ENCODE measurements around the gene SMG1. TPM values are rescaled to one million over a fixed set of nuclear protein-coding genes. Genes with fewer than 3 reads are reported as not detected.
"Not testable (repeated sequence)": the region's sequence is repeated elsewhere in the genome, so short reads cannot be mapped to it uniquely, and the experiment has no call there.

Gene SMG1
- total RNA-seq, 2 experiments from 2014 or later = 111 to 147 TPM

DNA sequence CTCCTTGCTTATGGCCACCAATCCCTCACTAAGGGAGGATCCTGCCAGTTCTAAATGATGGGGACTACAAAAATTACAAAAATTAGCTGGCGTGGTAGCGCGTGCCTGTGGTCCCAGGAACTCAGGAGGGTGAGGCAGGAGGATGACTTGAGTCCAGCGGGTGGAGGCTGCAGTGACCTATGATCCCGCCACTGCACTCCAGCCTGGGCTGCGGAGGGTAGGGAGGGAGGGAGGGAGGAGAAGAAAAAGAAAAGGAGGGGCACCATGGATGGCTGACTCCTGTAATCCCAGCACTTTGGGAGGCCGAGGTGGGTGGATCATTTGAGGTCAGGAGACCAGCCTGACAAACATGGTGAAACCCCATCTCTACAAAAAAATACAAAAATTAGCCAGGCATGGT is 1.9 kb upstream of the SMG1 start:
- H3K9me3 Mint-ChIP-seq (ENCODE audit: low read depth); ATAC-seq; H3K4me3 Mint-ChIP-seq; H3K27me3 Mint-ChIP-seq; CTCF ChIA-PET; H3K27ac Mint-ChIP-seq; H3K36me3 Mint-ChIP-seq; DNase-seq: not testable (repeated sequence)
- H3K4me1 Mint-ChIP-seq = peaks cover 19% of the 10 kb centered on the region

DNA sequence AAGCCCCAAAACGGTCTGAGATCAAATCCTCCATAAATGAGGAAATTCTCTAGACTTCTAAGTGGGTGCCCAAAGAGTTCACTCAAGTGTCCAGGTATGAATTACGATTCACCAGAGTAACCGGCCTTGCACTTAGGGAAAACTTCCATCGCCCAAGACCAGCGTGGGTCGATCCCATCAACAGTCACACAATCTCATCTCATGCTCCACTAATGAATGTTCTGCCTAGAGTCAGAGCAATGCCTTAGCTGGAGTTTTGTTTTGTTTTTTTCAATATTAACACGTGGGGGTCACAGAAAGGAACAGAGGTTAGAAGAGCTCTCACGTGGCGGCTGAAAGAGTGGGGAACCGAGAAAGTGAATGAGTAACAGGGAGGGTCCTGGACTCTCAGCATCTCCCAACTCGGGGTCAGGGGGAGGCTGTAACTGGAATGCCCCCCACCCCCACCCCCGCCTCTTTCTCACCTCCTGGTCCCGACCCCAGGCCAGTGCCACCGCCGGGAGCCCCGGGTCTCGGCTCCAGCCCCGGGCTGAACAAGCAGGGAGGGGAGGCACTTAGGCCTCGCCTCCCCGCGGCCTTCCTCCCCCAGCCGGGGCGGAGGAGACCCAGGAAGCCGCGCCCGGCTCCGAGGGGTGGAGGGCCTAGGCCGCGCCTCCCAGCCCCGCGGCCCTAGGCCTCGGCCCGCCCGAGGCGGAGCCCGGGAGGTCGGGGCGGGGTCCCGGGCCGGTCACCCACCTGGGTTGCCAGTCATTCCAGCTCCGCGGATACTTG is 808 bp downstream of the SMG1 start:
- ATAC-seq (peak; percentile 80), DNase-seq (peak; percentile 82)
- H3K27me3 Mint-ChIP-seq; H3K36me3 Mint-ChIP-seq; H3K9me3 Mint-ChIP-seq (ENCODE audit: low read depth): not testable (repeated sequence)
- peaks cover 25% of the 10 kb centered on the region for H3K4me1 Mint-ChIP-seq
- CTCF ChIA-PET = interaction anchor here (1.0 kb wide), 1 partner anchor 124 kb away, joined by 5 read pairs; the partner anchor contains the start of gene ARL6IP1
- peak overlapping the region; percentile 96 for H3K27ac Mint-ChIP-seq
- peak overlapping the region; percentile 96 for H3K4me3 Mint-ChIP-seq

DNA sequence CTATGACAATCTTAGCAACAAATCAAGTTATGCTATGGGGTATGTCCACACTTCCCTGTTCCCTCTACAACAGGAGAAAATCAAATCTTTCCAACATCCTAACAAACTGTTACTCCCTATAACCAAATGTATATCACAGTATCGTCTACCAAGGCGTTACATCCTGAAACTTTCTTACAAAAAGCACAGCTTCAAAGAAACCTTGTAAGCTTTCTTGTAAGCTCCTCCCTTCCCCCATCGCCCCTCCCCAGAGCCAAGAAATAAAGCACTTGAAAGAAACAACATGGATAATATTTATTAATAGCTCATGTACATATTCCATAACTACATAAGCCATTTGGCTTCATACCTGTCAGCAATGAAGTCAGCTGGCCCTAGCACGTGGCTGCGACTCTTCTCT is 2.3 kb downstream of the SMG1 start:
- peaks cover 25% of the 10 kb centered on the region for H3K4me1 Mint-ChIP-seq

DNA sequence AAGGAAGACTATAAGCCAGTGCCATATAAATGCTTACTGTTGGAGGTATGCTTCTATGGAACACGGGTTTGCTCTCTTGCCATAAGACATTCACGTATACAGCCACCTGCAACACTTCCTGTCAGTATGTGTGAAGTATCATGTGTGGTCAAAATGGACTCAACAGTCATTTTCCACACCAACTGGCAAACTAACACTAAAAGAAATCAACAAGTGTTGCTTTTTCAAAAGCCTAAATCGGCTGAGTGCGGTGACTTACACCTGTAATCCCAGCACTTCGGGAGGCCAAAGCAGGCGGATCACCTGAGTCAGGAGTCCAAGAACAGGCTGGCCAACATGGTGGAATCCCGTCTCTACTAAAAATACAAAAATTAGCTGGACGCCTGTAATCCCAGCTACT is 3.1 kb downstream of the SMG1 start:
- not testable (repeated sequence) for ATAC-seq; H3K27me3 Mint-ChIP-seq; H3K9me3 Mint-ChIP-seq (ENCODE audit: low read depth)
- Mint-ChIP-seq H3K27ac (peak overlapping the region; percentile 88), H3K36me3 (peaks cover 15% of the 10 kb centered on the region), H3K4me1 (peaks cover 29% of the 10 kb centered on the region), H3K4me3 (peak overlapping the region; percentile 96)
- CTCF ChIA-PET = interaction anchor here (1.2 kb wide), 1 partner anchor 121 kb away, joined by 5 read pairs; no protein-coding TSS in a partner anchor
- DNase-seq = peak; percentile 61

More for the DNA sequence above, 2.3 kb downstream of the SMG1 start:
- not testable (repeated sequence) for DNase-seq; ATAC-seq; H3K9me3 Mint-ChIP-seq (ENCODE audit: low read depth); H3K27me3 Mint-ChIP-seq
- Mint-ChIP-seq H3K36me3 (peaks cover 11% of the 10 kb centered on the region), H3K4me3 (peak overlapping the region; percentile 96), H3K27ac (peak overlapping the region; percentile 88)
- CTCF ChIA-PET = interaction anchor here (1.2 kb wide), 1 partner anchor 122 kb away, joined by 5 read pairs; no protein-coding TSS in a partner anchor

DNA sequence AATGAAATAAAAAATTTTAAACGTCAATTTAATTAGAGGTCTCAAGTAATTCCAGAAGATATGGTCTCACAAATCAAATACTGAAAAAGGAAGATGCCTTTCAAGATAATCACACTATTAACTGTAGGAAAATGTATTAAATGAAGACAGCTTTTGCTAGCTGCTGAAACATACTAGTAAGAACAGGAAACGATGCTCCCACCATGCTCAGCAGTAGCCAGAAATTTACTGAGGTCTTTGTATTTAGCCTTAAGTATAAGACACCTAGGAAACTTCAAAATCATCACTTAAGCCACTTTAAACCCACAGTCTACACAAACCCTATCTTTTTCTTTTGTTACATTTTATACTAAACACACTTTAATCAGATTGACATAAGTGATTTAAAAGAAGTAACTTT is 16.6 kb downstream of the SMG1 start:
- H3K9me3 Mint-ChIP-seq (ENCODE audit: low read depth); H3K27ac Mint-ChIP-seq; H3K27me3 Mint-ChIP-seq; H3K4me3 Mint-ChIP-seq; DNase-seq; CTCF ChIA-PET: not testable (repeated sequence)
- ATAC-seq = peak; percentile 42
- peaks cover 30% of the 10 kb centered on the region for H3K4me1 Mint-ChIP-seq
- H3K36me3 Mint-ChIP-seq = peaks cover 18% of the 10 kb centered on the region

DNA sequence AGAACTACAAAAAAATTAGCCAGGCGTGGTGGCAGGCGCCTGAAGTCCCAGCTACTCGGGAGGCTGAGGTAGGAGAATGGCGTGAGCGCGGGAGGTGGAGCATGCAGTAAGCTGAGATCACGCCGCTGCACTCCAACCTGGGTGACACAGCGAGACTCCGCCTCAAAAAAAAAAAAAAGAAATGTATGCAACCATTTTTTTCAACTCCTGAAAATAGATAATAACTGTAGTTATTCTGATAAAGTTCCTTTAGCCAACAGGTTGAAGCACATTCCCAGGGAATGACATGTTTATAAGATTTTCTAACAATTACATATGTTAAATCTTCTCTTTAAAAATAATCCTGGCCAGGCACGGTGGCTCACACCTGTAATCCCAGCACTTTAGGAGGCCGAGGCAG is 17.5 kb downstream of the SMG1 start:
- peaks cover 30% of the 10 kb centered on the region for H3K4me1 Mint-ChIP-seq
- H3K9me3 Mint-ChIP-seq (ENCODE audit: low read depth); H3K4me3 Mint-ChIP-seq; H3K27ac Mint-ChIP-seq; CTCF ChIA-PET; ATAC-seq; H3K27me3 Mint-ChIP-seq; DNase-seq: not testable (repeated sequence)
- H3K36me3 Mint-ChIP-seq = peaks cover 18% of the 10 kb centered on the region

DNA sequence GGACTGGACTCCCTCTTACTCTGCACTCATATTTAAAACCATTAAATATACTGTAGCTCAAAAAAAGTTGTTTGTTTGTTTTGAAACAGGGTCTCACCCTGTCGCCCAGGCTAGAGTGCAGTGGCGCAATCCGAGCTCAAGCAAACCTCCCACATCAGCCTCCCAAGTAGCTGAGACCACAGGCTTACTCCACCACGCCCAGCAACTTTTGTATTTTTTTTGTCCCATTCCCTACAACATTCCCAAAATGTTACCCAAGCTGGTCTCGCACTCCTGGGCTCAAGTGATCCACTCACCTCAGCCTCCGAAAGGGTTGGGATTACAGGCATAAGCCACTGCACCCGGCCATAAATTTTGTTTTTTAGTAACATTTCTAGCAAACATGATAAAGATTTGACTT is 23.4 kb downstream of the SMG1 start:
- H3K4me3 Mint-ChIP-seq, H3K27me3 Mint-ChIP-seq: not testable (repeated sequence)
- H3K27ac Mint-ChIP-seq = peak overlapping the region; percentile 67

DNA sequence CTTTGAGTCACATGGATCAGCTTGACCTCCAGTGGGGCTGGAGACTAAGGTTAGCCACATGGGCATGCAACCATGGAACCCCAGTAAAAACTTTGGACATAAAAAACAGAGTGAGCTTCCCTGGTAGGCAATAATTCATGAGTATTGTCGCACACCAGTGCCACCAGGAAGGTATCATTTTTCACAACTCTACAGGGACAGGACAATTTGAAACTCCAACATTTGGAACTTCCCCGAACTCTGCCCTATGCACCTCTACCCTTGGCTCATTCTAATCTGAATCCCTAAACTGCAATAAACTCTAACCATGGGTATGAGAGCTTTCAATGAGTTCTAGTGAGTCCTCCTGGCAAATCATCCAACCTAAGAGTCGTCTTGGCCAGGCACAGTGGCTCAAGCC is 24.2 kb downstream of the SMG1 start:
- CTCF ChIA-PET; DNase-seq; H3K27ac Mint-ChIP-seq; H3K9me3 Mint-ChIP-seq (ENCODE audit: low read depth); ATAC-seq; H3K27me3 Mint-ChIP-seq; H3K36me3 Mint-ChIP-seq; H3K4me3 Mint-ChIP-seq: not testable (repeated sequence)
- peaks cover 42% of the 10 kb centered on the region for H3K4me1 Mint-ChIP-seq

More for the DNA sequence above, 23.4 kb downstream of the SMG1 start:
- H3K9me3 Mint-ChIP-seq (ENCODE audit: low read depth); CTCF ChIA-PET; DNase-seq; ATAC-seq; H3K36me3 Mint-ChIP-seq: not testable (repeated sequence)
- peaks cover 43% of the 10 kb centered on the region for H3K4me1 Mint-ChIP-seq

DNA sequence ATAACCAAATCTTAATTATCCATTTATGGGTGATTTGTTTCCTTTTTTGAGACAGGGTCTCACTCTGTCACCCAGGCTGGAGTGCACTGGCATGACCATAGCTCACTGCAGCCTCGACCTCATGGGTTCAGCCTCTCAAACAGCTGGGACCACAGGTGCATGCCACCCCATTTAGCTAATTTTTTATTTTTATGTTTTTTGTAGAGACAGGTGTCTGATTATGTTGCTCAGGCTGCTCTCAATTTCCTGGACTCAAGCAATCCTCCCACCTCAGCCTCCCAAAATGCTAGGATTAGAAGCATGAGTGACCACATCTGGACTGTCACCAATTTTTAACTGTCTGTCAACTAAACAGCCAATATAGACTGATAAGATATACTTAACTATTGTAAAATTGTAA is 25.0 kb downstream of the SMG1 start:
- H3K9me3 Mint-ChIP-seq (ENCODE audit: low read depth); H3K27me3 Mint-ChIP-seq; CTCF ChIA-PET; H3K4me3 Mint-ChIP-seq; H3K27ac Mint-ChIP-seq; H3K36me3 Mint-ChIP-seq; DNase-seq; ATAC-seq: not testable (repeated sequence)
- H3K4me1 Mint-ChIP-seq = peaks cover 37% of the 10 kb centered on the region

DNA sequence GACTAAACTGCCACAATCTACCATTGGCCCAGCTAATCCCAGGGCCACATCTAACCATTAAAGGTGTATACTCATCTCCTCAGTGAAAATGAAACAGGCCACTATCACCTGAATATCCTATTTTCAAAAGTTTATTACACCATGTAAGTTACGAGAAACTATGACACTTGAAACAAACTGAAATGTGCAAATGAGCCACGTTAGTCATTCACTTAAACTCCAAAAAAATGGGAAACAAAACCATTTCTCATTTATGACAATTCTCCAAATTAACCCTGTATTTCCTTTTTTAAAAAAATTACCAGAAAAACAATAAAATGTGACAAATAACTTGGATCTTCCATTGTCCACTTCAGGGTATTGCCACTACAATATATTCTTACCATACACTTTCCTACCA is 41.8 kb downstream of the SMG1 start:
- CTCF ChIA-PET, H3K4me3 Mint-ChIP-seq: not testable (repeated sequence)

DNA sequence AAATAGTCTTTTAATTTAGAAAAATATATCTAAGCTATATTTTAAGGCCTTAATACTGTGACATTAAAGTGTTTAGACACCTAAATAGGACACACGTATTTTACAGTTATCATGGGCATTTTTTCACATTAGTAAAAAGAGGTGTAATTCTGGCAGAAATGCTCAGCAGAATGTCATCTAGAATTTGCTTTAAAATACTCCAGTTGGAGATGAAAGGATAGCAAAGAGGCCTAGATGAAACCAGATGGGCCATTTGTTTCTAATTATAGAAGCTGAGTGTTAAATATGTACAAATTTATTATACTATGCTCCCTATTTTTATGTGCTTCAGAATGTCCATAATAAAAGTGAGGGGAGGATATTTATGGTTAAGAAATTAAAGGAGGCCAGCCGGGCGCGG is 48.5 kb downstream of the SMG1 start:
- CTCF ChIA-PET; H3K4me1 Mint-ChIP-seq; H3K4me3 Mint-ChIP-seq; H3K9me3 Mint-ChIP-seq (ENCODE audit: low read depth); ATAC-seq; H3K27me3 Mint-ChIP-seq; DNase-seq; H3K27ac Mint-ChIP-seq: not testable (repeated sequence)
- peaks cover 29% of the 10 kb centered on the region for H3K36me3 Mint-ChIP-seq

More for the DNA sequence above, 41.8 kb downstream of the SMG1 start:
- H3K27ac Mint-ChIP-seq; ATAC-seq; DNase-seq; H3K4me1 Mint-ChIP-seq; H3K9me3 Mint-ChIP-seq (ENCODE audit: low read depth); H3K27me3 Mint-ChIP-seq: not testable (repeated sequence)
- H3K36me3 Mint-ChIP-seq = peaks cover 16% of the 10 kb centered on the region

DNA sequence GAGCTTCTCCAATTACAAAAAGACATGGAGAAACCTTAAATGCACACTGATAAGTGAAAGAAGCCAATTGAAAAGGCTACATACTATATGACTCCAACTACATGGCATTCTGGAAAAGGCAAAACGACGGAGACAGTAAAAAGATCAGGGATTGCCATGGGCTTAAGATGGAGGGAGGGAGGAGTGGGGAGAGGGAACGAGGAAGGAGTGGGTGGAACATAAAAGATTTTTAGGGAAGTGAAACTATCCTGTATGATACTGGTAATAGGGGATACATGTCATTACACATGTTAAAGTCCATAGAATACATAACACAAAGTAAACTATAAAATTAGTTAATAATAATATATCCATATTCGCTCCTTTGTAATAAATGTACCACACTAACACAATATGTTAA is 48.9 kb downstream of the SMG1 start:
- H3K9me3 Mint-ChIP-seq (ENCODE audit: low read depth); H3K4me3 Mint-ChIP-seq; CTCF ChIA-PET; H3K27me3 Mint-ChIP-seq; H3K27ac Mint-ChIP-seq; DNase-seq; H3K4me1 Mint-ChIP-seq; ATAC-seq: not testable (repeated sequence)
- peaks cover 30% of the 10 kb centered on the region for H3K36me3 Mint-ChIP-seq

DNA sequence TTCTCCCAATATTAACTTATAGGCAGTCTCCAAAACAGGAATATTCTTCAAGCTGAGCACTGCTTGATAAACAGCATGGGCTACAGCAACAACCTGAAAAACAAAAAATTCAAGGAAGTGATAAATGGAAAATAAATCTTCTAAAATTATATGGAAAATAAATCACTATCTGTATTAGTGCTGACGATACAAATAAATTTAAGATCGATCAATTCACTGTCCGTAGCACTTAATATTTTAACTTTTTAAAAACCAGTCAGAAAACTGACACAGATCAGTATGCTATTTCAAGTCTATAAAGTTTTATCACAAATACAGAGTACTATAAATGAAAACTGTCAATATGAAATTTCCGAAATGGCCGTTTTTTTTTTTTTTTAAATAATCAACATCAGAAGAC is 49.9 kb downstream of the SMG1 start:
- H3K4me3 Mint-ChIP-seq; H3K9me3 Mint-ChIP-seq (ENCODE audit: low read depth); CTCF ChIA-PET; H3K4me1 Mint-ChIP-seq; ATAC-seq; DNase-seq; H3K27me3 Mint-ChIP-seq; H3K27ac Mint-ChIP-seq: not testable (repeated sequence)
- H3K36me3 Mint-ChIP-seq = peaks cover 28% of the 10 kb centered on the region

DNA sequence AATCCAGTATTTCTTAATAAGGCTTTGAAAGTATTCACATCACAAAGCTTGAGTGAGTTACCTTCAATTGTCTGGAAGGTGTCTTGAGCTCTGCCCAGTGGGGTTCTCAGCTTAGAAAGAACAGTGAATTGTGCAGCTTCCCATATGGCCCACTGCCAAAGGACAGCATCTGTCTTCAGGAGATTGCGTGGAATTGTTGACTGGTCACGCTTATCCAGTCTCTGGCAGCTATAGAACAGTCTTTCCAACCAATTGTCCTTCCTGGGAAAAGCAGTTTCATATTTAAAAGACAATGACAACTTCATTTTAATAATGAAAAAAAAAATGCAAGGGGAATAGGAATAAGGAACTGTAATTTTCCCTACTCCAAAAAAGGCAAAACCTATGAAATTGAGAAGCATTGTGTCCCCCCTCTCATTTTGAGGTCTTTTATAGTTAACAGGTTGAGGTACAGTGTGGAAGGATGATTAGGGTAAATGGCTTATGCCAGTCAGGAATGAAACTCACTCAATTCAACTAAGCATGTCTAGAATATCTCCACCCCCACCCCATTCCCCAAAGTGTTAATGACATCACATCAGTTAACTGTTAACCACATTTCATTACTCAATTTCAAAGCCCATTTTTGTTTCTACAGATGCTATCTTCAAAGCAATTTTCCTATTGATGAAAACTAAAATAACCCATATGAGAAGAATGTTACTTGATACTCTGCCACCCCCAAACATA is 57.0 kb downstream of the SMG1 start:
- H3K4me1 Mint-ChIP-seq; H3K27me3 Mint-ChIP-seq; H3K27ac Mint-ChIP-seq; ATAC-seq; H3K4me3 Mint-ChIP-seq; DNase-seq; H3K9me3 Mint-ChIP-seq (ENCODE audit: low read depth); CTCF ChIA-PET: not testable (repeated sequence)
- peaks cover 35% of the 10 kb centered on the region for H3K36me3 Mint-ChIP-seq

All from activated CD8-positive, alpha-beta memory T cell treated with anti-CD3 and anti-CD28 coated beads, Interleukin-2, amount 10 ng/mL, durations not matched to agents 7 days and 5 days (primary cell).